Stimulated activated CD4-positive, alpha-beta T cell treated with anti-CD3 and anti-CD28 coated beads, Interleukin-15, amount 100 ng/mL, for 1 hour (primary cell): ENCODE measurements around the gene RAMP2.
"Not testable (repeated sequence)": the region's sequence is repeated elsewhere in the genome, so short reads cannot be mapped to it uniquely, and the experiment has no call there.

ENCODE experiments used
- DNase-seq, 2 donors: peaks; one replicate each; pipeline ENCODE4 v3.0.0-alpha.2; 2020; ENCODE audit warnings: low read depth in 1 of 2, low spot score in 1 of 2

RAMP2 gene

GRCh38 chr17:42760652-42761581 is at the start of gene RAMP2:
TSS of gene RAMP2 (plus strand) at chr17:42761227. CDS start at chr17:42761262, 35 bp downstream.
- peak in 1 of 2 donors; percentile 15 for DNase-seq

- DNase-seq: no peak
Measured at GRCh38 chr17:42720996-42721583, 39.9 kb upstream of the RAMP2 start.

- DNase-seq: no peak
Measured at GRCh38 chr17:42723636-42724035, 37.4 kb upstream of the RAMP2 start.

GRCh38 chr17:42725143-42725542 is 35.9 kb upstream of the RAMP2 start:
- no peak for DNase-seq

- DNase-seq: no peak
Measured at GRCh38 chr17:42740699-42741098, 20.3 kb upstream of the RAMP2 start.

- DNase-seq: not testable (repeated sequence)
Measured at GRCh38 chr17:42742916-42743315, 18.1 kb upstream of the RAMP2 start.

GRCh38 chr17:42743595-42744282 is 17.3 kb upstream of the RAMP2 start:
- DNase-seq: no peak

- DNase-seq: peak in 1 of 2 donors; percentile 66
Measured at GRCh38 chr17:42744283-42744805, 16.7 kb upstream of the RAMP2 start.

GRCh38 chr17:42744806-42745617 is 16.0 kb upstream of the RAMP2 start, which contains the start of gene EZH1:
TSS of gene EZH1 (minus strand) at chr17:42745040. CDS start at chr17:42728941, 16,099 bp downstream.
- peak; percentile 89 for DNase-seq

GRCh38 chr17:42748202-42748907 is 12.7 kb upstream of the RAMP2 start:
- DNase-seq: no peak

GRCh38 chr17:42748908-42749798 is 11.9 kb upstream of the RAMP2 start:
- DNase-seq: no peak

- DNase-seq: no peak
Measured at GRCh38 chr17:42750739-42751344, 10.2 kb upstream of the RAMP2 start.

GRCh38 chr17:42751628-42752027 is 9.4 kb upstream of the RAMP2 start:
- DNase-seq: no peak

- DNase-seq: no peak
Measured at GRCh38 chr17:42754782-42755181, 6.2 kb upstream of the RAMP2 start.

GRCh38 chr17:42759982-42760651 is 910 bp upstream of the RAMP2 start:
- DNase-seq: no peak

GRCh38 chr17:42761638-42762037 is 611 bp downstream of the RAMP2 start:
- no peak for DNase-seq

- DNase-seq: no peak
Measured at GRCh38 chr17:42766124-42766523, 5.1 kb downstream of the RAMP2 start.

- no peak for DNase-seq
Measured at GRCh38 chr17:42767512-42767911, 6.5 kb downstream of the RAMP2 start.
